Measurements from ENCODE around the gene CD38.

- no peak for TF ChIP-seq POLR2AphosphoS5 (IDR thresholded peaks at IDR 0.05; ENCODE audit: low read depth, low read length)
- TF ChIP-seq FOXP2 (optimal IDR thresholded peaks at IDR 0.05; ENCODE audit: borderline replicate concordance, extremely low read depth, extremely low read length, insufficient read depth): no peak
Observed at GRCh38 chr4:15765910-15766697, 12.0 kb upstream of the CD38 start.

Measured in PFSK-1 (cell line).